Umbilical cord (tissue), 2 donors: ENCODE data around the gene ADGRD2. TPM values are rescaled to one million over a fixed set of nuclear protein-coding genes. Genes with fewer than 3 reads are reported as not detected.
A peak's percentile ranks its signal among the peaks of the same experiment; 100 is the strongest.

Experiments
- DNase-seq: peaks from one replicate; pipeline ENCODE4 v3.0.0-alpha.2; 2015; ENCODE audit warnings: low spot score
- total RNA-seq: library from RNA; depleted of rRNA; stranded (reverse); fragments of >200 nt; gene quantifications from one replicate; pipeline ENCODE4 v1.2.3, GENCODE V29; 2014; ENCODE audit warnings: low replicate concordance; ENCODE audit not compliant: insufficient read depth

The ADGRD2 gene
- total RNA-seq, 1 donor from 2014 or later: not detected

DNA sequence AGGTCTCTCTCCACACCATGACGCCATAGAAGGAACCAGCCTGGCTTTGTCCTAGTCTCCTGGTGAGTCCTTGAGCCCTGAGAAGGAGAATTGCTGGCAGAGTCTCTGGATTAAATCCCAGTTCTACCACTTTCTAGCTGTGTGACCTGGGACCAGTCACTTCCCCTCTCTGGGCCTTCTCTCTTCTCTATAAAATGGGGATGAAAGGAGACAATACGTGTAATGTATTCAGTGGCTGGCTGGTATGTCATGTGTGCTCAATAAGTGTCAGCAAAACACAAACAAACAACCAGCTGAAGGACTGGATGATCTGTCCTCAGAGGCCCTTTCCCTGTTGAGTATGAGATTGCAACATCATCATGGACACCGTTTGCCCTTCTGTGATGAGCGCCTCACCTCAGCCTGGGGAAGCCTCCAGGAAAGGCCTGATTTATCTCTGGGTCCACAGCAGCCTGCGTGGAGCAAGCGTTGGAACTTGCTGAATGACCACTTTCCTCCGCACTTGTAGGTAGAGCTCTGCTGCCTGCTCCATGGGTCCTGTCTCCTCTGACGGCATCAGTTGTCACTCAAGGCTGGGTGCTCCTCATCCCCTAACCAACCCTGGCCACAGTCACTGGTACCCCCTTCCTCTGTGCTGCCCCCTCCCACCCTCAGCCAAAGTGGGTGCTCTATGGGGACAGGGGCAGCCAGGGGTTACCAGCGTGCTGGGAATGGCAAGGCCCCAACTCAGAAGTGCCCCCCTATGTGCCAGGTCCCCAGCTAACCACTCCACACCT, 60.6 kb downstream of the ADGRD2 start:
- no peak for DNase-seq

DNA sequence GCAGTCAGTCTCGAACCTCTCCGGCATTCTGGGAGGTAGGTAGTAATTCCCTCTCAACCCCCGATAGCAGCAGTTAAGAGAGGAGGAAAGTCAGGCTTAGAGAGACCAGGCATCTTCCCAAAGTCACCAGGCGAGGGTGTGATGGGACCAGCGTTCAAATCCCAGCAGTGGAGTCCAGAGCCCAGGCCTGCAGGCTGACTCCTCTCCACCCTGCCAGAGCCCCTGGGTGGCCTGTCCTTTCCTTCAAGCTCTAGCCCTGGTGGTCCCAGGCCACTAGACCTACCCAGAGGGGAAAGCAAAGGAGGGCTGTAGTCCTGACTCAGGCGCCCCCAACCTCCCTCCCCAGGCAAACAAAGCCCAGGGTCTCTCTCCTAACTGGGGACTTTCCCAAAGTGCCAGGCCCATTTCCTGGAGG, 61.2 kb downstream of the ADGRD2 start:
- DNase-seq: no peak

DNA sequence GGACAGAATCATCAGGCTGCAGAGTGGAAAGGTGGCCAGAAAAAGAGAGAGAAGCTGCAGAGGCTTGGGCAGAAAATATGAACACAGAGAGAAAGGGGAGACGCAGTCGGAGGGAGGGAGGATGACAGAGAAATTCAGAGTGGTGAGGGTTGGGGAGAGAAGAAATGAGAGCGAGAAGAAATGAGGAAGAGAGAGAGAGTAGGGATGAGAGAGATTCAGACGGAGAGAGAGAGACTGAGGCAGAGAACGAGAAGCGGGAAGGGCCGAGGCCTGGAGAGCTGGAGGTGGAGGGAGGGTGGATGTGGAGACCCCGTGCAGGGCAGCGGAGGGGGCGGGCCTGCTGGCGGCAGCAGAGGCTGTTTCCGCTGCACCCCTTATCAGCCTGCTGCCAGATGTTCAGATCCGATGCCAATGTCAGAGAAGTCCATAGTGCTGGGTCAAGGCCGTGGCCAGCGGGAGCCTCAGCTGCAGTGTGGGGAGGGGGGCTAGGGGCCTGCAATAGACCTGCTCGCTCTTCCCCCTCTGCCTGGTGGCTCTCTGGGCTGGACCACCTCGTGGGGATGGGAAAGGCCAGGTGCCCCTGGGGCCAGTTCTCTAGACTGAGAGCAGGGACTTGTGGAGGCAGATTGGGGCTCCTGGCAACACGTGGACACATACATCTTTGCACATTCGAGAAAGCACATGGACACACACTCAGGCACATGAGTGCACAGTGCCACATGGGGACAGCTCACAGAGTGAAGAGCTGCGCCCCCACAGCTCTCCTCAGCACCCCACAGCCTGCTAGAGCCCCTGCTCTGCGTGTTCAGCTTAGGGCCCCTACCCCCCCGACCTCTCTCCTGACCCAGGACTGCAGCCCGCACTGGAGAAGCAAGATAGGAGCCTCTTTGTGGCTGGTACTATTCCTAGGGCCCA, 61.9 kb downstream of the ADGRD2 start:
- peak; percentile 26 for DNase-seq

DNA sequence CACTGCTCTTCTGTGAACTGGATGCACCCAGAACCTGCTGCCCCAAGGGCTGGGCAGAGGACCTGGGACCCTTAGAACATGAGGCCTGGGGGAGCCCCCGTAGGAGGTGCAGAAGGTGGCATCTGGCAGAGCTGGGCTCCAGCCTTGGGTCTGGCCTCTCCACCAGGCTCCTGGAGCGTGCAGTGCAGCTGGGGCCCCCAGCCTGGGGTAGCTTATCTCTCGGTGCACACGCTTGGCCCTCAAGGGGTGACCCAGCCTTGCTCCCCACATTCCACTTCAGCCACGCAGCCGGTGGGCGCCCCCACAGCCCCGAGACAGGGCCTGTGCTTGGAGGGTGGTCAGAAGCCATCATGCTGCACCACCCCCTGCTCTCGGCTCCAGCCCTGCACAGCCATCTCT, 62.6 kb downstream of the ADGRD2 start:
- DNase-seq: no peak

DNA sequence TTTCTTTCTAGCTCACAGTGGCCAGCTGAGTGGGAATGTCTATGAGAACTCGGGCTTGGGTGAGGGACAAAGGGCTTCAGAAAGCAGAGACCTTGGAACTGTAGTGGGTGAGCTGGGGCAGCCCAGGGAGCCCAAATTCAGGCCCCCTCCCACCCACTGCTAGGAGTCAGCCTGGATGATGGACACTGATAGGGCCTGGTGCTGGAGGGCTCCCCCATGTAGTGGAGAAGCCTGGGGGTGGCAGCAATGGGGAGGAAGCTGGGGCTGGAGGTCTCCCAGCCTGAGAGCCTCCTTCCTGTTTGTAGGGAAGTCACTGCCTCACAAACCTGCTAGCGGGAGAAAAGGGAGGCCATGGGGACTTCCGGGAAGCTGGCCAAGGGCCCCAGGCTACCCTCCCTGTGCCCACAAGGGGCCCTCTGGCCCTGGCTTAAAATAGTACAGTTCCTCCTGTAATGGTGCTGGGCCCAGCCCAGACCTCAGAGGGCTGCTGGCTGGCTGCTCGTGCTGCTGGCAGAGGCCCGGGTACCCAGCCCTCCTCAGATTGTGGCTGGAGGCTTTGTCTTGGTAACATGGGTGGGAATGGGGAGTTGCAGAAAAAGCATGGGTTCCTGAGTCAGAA, 63.2 kb downstream of the ADGRD2 start:
- DNase-seq: peak; percentile 27

DNA sequence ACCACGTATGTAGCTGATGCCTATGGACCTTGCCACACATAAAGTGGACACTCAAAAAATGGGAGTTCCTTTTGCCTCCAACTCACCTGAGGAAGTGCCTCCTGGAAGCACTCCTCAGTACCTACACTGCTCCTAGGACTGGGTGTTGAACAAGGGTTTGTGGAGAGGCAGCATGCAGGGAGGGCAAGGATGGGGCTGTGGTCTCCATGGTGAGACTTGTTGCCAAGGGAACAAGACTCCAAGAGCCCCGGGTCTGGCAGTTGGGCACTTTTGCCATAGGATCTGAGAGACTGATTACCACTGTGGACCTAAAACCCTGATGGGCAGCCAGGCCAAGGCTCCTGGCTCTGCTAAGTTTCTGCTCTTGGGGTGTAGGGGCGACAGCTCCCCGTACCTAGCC, 63.9 kb downstream of the ADGRD2 start:
- no peak for DNase-seq

DNA sequence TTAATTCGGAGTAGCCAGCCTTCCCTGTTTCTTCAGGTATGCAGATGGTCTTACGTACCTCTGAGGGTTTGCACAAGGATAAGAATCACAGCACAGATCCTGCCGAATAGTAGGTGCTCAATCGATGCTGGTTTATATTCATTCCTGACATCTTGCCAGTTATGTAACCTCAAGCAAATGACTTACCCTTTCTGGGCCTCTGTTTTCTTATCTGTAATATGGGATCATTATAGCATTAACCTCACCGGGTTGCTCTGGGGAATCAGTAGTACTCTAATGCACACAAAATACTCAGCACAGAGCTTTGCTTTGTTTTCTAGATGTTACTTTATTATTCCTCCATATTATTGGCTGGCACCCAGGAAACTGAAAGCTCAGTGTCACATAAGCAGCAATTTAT, 64.6 kb downstream of the ADGRD2 start:
- no peak for DNase-seq

DNA sequence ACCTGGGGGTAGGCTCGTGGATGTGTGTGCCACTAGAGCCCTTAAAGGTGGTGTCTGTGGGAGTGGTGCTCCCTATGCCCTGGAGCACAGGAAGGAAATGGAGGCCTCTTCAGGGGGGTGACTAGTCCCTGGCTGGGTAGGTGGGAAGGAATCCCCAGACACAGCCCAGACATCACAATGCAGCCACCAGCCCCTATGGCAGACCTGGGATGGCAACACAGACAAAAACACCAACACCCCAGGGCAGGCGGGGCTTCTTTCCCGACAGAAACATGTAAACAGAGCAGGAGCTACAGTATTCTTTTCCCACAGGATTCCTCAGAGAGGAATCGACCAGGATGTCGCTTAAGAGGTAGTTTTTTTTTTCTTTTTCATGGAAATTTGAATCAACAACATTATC, 67.3 kb downstream of the ADGRD2 start:
- DNase-seq: no peak

DNA sequence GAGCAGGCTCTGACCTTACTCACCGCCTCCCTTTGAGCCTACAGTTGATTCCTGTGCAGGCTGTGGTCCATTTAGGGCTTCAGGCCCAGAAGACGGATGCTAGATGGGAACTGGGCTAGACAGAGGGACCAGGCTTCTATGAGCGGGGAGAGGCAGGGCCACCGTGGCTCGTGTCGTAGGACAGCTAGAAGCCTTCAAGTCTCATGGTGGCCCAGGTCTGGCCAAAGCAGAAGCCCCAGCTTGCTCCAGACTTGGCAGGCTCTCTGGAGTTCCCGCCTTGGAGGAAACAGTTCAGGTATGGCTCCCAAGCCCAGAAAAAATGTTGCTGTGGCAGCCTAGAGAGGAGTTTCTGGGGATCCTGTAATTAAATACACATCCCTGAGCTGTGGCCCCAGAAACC, 67.9 kb downstream of the ADGRD2 start:
- no peak for DNase-seq

DNA sequence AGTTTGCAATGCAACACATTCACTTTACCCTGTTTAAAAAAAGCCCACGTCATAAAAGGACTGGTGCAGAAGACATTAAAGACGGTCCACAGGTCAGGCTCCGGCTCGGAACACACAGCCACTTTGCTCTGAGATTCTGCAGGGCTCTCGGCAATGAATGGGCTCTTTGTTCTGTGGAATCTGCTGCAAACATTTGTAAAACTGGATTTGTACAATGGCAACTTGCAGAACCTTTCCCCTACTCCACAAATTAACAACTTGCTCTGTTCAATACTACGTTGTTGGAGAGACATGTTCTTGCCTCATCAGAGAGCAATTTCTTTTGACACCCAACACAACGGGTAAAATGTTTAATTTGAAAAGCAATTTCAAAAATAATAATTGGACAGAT, 70.0 kb downstream of the ADGRD2 start:
- DNase-seq: no peak

DNA sequence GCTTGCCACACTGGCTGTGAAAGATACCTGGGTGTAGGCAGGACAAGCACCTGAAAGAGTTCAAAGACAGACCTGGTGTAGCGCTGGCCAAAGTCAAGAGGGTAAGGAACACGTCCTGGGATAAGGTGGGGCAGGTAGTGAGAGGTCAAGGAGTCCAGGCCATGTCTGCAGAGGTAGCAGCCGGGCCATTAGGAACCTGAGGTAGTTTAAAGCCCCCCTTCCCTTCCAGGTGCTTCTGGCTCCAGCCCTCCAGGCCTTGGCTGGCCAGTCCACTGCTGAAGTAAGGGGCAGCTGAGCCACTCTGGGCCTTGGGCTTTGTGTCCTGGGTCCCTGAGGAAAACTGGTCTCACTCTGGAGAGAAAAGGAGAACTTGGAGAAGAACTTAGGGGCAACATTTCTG, 70.9 kb downstream of the ADGRD2 start:
- DNase-seq: no peak

DNA sequence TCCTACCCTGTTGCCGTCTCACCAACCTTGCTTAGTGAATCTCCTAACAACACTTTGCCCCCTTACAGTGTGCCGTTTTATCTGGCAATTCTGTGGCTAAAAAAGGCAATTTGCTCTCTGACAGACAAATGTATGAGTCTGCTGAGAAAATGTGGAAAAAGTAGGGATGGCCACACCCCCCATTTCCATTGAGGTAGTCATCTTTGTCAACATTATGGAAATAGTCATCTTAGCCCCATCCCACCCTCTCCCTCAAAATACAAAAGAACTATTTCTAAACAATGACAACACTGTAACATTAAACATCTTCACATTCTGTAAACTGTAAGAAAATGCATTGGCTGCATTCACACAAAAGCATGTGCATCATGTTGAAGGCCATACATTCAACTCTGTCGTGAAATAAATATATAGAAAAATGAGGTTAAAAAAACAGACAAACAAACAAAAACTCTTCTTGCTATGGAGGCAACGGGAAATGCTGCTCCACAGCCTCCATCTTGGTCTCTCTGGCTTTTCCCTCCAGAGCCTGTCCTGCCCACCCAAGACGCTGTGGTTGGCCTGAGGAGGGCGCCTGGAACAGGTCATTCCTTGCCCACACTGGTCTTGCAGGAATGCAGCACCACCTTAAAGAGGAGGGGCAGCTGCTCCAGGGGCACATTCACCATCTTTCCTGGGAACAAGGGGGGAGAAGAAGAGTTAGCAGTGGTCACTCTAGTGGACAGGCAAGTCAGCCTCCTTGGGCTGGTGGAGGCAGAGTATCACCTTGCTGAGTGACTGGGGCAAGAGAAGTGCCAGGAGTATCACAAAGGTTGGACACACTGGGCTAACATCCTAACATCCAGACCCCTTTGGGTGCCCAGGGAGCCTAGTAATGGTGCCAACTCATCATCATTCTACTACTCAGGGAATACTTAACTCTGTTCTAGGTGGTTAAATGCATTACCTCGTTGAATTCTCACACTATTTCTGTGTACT, 72.2 kb downstream of the ADGRD2 start:
- DNase-seq: no peak

DNA sequence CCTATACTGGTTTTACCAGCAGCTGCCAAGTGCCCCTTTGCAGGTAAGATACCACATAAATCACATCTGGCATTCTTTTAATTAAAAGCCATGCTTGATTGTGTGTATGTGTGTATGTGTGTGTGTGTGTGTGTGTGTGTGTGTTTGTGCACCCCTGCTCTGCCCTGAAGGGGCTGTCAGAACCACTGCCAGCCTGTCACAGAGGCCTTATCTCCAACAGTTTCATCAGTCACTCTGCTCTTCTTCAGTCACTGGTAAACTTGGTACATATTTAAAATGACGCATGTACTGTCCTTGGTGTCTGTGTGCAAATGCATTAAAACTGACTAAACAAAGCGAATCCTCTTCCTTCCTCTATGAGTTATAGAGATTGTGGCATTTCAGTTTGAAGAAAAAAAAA, 75.9 kb downstream of the ADGRD2 start:
- no peak for DNase-seq

DNA sequence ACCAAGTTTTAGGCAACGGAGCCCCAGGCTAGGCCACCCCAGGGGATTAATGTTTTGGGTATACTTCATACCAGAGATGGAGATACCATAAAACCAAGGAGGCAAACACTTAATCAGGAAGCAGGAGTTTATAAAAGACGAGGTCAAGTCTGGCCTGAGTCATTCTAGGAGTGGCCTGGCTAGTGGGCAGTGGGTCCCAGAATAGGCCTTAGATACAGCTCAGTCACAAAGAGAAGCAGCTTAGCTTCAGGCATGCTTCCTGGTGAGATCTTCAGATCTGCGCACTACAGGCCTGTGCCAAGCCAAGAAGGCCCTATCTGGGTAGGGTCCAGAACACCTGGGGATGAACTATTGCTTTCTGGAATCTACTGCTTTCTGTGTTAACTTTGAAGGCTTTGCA, 77.5 kb downstream of the ADGRD2 start:
- no peak for DNase-seq

Other genes with a start within 250 kb of the ADGRD2 start
- gene NEK6, start 192.5 kb upstream of the ADGRD2 start, total RNA-seq: 32.0 TPM
- gene PSMB7, start 35.0 kb upstream of the ADGRD2 start, total RNA-seq: 100 TPM
- not detected for gene NR5A1, start 56.9 kb downstream of the ADGRD2 start, total RNA-seq